WTC11 (cell line): Measurements from ENCODE around the gene SPIB. TPM values are rescaled to one million over a fixed set of nuclear protein-coding genes. Genes with fewer than 3 reads are reported as not detected.

Experiments
- CREM ChIP-seq: sonication (generic); formaldehyde crosslinking; IDR thresholded peaks from 2 replicates; pipeline ENCODE4 v1.8.1; 2022; ENCODE audit warnings: mild to moderate bottlenecking, missing genetic modification reagents, moderate library complexity
- E2F1 ChIP-seq: sonication (generic); formaldehyde crosslinking; IDR thresholded peaks from 2 replicates; pipeline ENCODE4 v1.8.0; 2022; ENCODE audit warnings: mild to moderate bottlenecking, missing genetic modification reagents
- ELF4 ChIP-seq: sonication (generic); formaldehyde crosslinking; IDR thresholded peaks from 2 replicates; pipeline ENCODE4 v1.8.1; 2022; ENCODE audit warnings: low read depth, mild to moderate bottlenecking, moderate library complexity, missing genetic modification reagents
- FOXP1 ChIP-seq: sonication (generic); formaldehyde crosslinking; IDR thresholded peaks from 2 replicates; pipeline ENCODE4 v1.8.0; 2022; ENCODE audit warnings: missing genetic modification reagents, mild to moderate bottlenecking, moderate library complexity, borderline replicate concordance
- FOXP4 ChIP-seq: sonication (generic); formaldehyde crosslinking; IDR thresholded peaks from 2 replicates; pipeline ENCODE4 v1.8.0; 2022; ENCODE audit warnings: mild to moderate bottlenecking, missing genetic modification reagents
- MAX ChIP-seq: sonication (generic); formaldehyde crosslinking; IDR thresholded peaks from 2 replicates; pipeline ENCODE4 v1.8.0; 2022; ENCODE audit warnings: mild to moderate bottlenecking, missing genetic modification reagents
- NFE2L1 ChIP-seq: sonication (generic); formaldehyde crosslinking; IDR thresholded peaks from 2 replicates; pipeline ENCODE4 v1.8.1; 2023; ENCODE audit warnings: missing genetic modification reagents
- PRRX2 ChIP-seq: fragments of 250-450 bp; sonication (Bioruptor Pico); IDR thresholded peaks from 2 replicates; pipeline ENCODE4 v1.8.0; 2021; ENCODE audit warnings: mild to moderate bottlenecking
- SP1 ChIP-seq: sonication (generic); formaldehyde crosslinking; conservative IDR thresholded peaks from 2 replicates; pipeline ENCODE4 v1.8.1; 2022; ENCODE audit warnings: missing genetic modification reagents
- TEAD1 ChIP-seq: sonication (generic); formaldehyde crosslinking; IDR thresholded peaks from 2 replicates; pipeline ENCODE4 v1.8.0; 2022; ENCODE audit warnings: mild to moderate bottlenecking, missing genetic modification reagents
- TEAD4 ChIP-seq: sonication (generic); formaldehyde crosslinking; IDR thresholded peaks from 2 replicates; pipeline ENCODE4 v1.8.0; 2022; ENCODE audit warnings: mild to moderate bottlenecking, missing genetic modification reagents
- TP53 ChIP-seq: sonication (generic); formaldehyde crosslinking; IDR thresholded peaks from 2 replicates; pipeline ENCODE4 v1.8.1; 2023; ENCODE audit warnings: mild to moderate bottlenecking, missing genetic modification reagents
- ZNF416 ChIP-seq: fragments of 250-450 bp; sonication (Bioruptor Pico); IDR thresholded peaks from 2 replicates; pipeline ENCODE4 v1.9.0; 2021; ENCODE audit warnings: mild to moderate bottlenecking, inconsistent platforms
- total RNA-seq: library from RNA; stranded (reverse); gene quantifications from 3 replicates; pipeline ENCODE4 v1.2.3, GENCODE V29; 2021
- TF ChIP-seq, protein P1 (sequence below): sonication (generic); formaldehyde crosslinking; IDR thresholded peaks from 2 replicates; pipeline ENCODE4 v1.8.0; 2023; ENCODE audit warnings: mild to moderate bottlenecking, missing genetic modification reagents
- TF ChIP-seq, protein P2 (sequence below): sonication (generic); formaldehyde crosslinking; IDR thresholded peaks from 2 replicates; pipeline ENCODE4 v1.8.1; 2023; ENCODE audit warnings: mild to moderate bottlenecking, missing genetic modification reagents
- TF ChIP-seq, protein P3 (sequence below): fragments of 250-450 bp; sonication (Bioruptor Pico); conservative IDR thresholded peaks from 2 replicates; pipeline ENCODE4 v1.9.0; 2021; ENCODE audit warnings: mild to moderate bottlenecking
- TF ChIP-seq, protein P4 (sequence below): sonication (generic); formaldehyde crosslinking; IDR thresholded peaks from 2 replicates; pipeline ENCODE4 v1.8.1; 2022; ENCODE audit warnings: low read depth, mild to moderate bottlenecking, moderate library complexity, missing genetic modification reagents, borderline replicate concordance

SPIB gene
- total RNA-seq, 1 experiment from 2014 or later = 4.7 TPM

DNA sequence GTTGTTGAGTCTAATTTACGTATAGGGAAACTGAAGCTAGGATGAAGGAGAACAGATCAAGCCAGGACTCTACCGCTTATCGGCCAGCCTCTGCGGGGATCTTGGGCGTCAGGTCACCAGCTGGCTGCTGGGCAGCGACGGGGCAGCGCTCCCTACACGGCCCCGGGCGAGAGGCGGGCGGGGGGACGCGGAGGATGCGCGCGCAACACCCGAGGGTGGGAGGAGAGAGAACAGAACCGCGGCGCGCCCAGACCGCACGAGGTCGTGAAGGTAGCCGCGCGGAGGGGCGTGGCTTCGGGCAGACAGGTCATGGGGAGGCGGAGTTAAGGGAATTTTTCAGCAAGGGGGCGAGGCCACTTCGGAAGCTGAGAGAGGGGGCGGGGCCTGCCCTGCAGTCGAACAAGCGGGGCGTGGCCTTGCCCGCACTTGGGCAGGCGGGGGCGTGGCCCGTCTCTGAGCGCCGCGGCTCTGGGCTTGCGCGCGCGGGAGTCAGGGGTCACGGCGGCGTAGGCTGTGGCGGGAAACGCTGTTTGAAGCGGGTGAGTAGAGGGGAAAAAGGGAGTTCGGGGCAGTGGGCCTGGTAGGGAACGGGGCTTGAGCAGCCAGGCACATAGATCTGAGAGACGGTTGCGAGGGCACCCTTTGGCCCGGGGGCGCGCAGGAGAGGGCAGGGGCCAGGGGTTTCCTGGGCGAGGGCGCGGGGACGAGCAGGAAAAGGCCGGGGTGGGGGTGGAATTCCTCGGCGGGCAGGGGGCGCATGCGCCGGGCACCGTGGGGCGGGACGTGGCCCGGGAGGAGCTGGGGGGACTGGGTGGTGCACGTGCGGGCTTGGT is 34.7 kb upstream of the SPIB start, which contains the start of gene POLD1 (continued):
- TF ChIP-seq, protein P1, sequence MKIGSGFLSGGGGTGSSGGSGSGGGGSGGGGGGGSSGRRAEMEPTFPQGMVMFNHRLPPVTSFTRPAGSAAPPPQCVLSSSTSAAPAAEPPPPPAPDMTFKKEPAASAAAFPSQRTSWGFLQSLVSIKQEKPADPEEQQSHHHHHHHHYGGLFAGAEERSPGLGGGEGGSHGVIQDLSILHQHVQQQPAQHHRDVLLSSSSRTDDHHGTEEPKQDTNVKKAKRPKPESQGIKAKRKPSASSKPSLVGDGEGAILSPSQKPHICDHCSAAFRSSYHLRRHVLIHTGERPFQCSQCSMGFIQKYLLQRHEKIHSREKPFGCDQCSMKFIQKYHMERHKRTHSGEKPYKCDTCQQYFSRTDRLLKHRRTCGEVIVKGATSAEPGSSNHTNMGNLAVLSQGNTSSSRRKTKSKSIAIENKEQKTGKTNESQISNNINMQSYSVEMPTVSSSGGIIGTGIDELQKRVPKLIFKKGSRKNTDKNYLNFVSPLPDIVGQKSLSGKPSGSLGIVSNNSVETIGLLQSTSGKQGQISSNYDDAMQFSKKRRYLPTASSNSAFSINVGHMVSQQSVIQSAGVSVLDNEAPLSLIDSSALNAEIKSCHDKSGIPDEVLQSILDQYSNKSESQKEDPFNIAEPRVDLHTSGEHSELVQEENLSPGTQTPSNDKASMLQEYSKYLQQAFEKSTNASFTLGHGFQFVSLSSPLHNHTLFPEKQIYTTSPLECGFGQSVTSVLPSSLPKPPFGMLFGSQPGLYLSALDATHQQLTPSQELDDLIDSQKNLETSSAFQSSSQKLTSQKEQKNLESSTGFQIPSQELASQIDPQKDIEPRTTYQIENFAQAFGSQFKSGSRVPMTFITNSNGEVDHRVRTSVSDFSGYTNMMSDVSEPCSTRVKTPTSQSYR (CRISPR knock-in tag) = no peak
- TF ChIP-seq CREM (CRISPR knock-in tag) (peak; percentile 67; the same call in 1 of the 2 replicates), TEAD1 (CRISPR knock-in tag) (peak; percentile 71), NFE2L1 (CRISPR knock-in tag) (0 out of 2 replicates have a peak, but pooled peaks have one; percentile 10), TEAD4 (CRISPR knock-in tag) (no peak), FOXP4 (peak; percentile 70; the same call in 1 of the 2 replicates), SP1 (peak; percentile 91), PRRX2 (CRISPR knock-in tag) (0 out of 2 replicates have a peak, but pooled peaks have one; percentile 19), ZNF416 (CRISPR knock-in tag) (no peak; the same call in 1 of the 2 replicates), E2F1 (CRISPR knock-in tag) (peak; percentile 51; the same call in 1 of the 2 replicates), TP53 (CRISPR knock-in tag) (no peak), ELF4 (CRISPR knock-in tag) (no peak), MAX (CRISPR knock-in tag) (peak; percentile 79), FOXP1 (CRISPR knock-in tag) (peak; percentile 89)
- TF ChIP-seq, protein P2, sequence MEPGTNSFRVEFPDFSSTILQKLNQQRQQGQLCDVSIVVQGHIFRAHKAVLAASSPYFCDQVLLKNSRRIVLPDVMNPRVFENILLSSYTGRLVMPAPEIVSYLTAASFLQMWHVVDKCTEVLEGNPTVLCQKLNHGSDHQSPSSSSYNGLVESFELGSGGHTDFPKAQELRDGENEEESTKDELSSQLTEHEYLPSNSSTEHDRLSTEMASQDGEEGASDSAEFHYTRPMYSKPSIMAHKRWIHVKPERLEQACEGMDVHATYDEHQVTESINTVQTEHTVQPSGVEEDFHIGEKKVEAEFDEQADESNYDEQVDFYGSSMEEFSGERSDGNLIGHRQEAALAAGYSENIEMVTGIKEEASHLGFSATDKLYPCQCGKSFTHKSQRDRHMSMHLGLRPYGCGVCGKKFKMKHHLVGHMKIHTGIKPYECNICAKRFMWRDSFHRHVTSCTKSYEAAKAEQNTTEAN = peak; percentile 74; the same call in 1 of the 2 replicates
- TF ChIP-seq, protein P3, sequence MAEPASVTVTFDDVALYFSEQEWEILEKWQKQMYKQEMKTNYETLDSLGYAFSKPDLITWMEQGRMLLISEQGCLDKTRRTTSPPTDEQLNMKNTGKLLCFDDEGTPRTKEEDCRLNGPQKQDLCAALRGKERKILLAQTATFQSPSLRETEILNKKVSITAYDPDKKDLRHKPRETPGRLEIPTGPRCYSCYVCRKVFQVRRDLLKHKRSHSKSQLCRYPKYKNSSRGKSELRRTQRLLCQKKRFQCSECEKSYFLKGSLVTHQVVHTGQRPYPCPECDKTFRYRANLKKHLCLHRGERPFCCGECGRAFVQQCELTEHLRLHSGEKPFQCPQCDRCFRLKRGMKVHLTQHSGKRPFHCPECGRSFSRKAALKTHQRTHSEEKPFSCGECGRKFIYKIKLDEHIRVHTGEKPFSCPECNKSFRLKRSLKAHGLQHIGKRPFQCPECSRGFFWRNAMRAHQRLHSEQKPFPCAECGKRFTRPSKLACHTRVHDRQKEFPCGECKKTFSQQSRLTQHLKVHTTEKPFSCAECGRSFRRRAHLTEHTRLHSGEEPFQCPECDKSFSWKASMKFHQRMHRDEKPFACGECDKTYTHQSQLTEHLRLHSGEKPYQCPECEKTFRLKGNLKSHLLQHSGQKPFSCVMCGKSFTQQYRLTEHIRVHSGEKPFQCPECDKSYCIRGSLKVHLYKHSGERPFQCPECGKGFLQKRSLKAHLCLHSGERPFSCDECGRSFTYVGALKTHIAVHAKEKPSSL (CRISPR knock-in tag) = no peak; the same call in 1 of the 2 replicates
- TF ChIP-seq, protein P4, sequence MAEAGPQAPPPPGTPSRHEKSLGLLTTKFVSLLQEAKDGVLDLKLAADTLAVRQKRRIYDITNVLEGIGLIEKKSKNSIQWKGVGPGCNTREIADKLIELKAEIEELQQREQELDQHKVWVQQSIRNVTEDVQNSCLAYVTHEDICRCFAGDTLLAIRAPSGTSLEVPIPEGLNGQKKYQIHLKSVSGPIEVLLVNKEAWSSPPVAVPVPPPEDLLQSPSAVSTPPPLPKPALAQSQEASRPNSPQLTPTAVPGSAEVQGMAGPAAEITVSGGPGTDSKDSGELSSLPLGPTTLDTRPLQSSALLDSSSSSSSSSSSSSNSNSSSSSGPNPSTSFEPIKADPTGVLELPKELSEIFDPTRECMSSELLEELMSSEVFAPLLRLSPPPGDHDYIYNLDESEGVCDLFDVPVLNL (CRISPR knock-in tag) = peak; percentile 86; the same call in 1 of the 2 replicates
